Thyroid gland (tissue), 4 donors: ENCODE results near the gene PDZD7.

Experiments
- POLR2A ChIP-seq, 2 donors: fragments of 450-650 bp; IDR thresholded peaks; one replicate each; pipeline ENCODE4 v1.6.1; 2017; ENCODE audit warnings: antibody characterized with exemption in 2 of 2, mild to moderate bottlenecking in 2 of 2, moderate library complexity in 1 of 2
- TF ChIP-seq, protein P1 (sequence below), 6 experiments: fragments of 200-600 bp in 3 of 6; fragments of 450-650 bp in 3 of 6; sonication (generic) in 3 of 6; IDR thresholded peaks; one replicate each; pipeline ENCODE4 v1.5.1; 2016 to 2019; ENCODE audit warnings: antibody characterized with exemption in 6 of 6, mild to moderate bottlenecking in 2 of 6, inconsistent platforms in 1 of 6, moderate library complexity in 1 of 6

DNA sequence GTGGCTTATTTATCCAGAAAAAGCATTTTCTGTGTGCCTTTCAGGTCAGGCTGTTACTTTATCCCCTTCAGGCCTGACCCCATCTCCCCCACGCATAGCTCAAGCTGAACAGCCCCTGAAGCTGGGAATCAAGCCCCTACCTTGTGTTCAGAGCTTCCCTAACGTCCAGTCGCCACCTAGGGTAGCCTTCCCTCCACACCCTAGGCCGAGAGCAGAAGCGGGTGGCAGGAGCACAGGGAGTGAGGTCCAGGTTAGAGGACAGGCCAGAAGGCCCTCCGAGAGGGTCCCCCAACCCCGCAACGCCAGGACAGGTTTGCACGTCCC, 62.1 kb downstream of the PDZD7 start:
- TF ChIP-seq, protein P1, sequence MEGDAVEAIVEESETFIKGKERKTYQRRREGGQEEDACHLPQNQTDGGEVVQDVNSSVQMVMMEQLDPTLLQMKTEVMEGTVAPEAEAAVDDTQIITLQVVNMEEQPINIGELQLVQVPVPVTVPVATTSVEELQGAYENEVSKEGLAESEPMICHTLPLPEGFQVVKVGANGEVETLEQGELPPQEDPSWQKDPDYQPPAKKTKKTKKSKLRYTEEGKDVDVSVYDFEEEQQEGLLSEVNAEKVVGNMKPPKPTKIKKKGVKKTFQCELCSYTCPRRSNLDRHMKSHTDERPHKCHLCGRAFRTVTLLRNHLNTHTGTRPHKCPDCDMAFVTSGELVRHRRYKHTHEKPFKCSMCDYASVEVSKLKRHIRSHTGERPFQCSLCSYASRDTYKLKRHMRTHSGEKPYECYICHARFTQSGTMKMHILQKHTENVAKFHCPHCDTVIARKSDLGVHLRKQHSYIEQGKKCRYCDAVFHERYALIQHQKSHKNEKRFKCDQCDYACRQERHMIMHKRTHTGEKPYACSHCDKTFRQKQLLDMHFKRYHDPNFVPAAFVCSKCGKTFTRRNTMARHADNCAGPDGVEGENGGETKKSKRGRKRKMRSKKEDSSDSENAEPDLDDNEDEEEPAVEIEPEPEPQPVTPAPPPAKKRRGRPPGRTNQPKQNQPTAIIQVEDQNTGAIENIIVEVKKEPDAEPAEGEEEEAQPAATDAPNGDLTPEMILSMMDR (IDR thresholded peaks at IDR 0.05), result no peak
- no peak for TF ChIP-seq POLR2A (IDR thresholded peaks at IDR 0.05)
